ENCODE results near the gene AHSA1. TPM values are rescaled to one million over a fixed set of nuclear protein-coding genes. Genes with fewer than 3 reads are reported as not detected.

The AHSA1 gene
- total and polyA plus RNA-seq, 2 of the 8 experiments (the other 6 are each of a cell fraction or from before 2014, with no cell fraction given): 155 to 221 TPM

GRCh38 chr14:77470224-77470870 is 12.5 kb downstream of the AHSA1 start:
- Histone ChIP-seq H4K91ac (replicated peaks; ENCODE audit: insufficient read length, low read length) (no peak overlapping the region), H3K23ac (ENCODE audit: insufficient read length) (no peak overlapping the region), H3K4me1 (replicated peaks in 1 of 4; ENCODE audit: control insufficient read depth in 3 of 4, insufficient read depth in 4 of 4, low read length in 3 of 4) (peaks cover 0 to 6% (median 3%) of the 10 kb centered on the region in 4 experiments; a peak in 3 of 7 replicates), H2BK5ac (ENCODE audit: low read depth, low read length) (no peak overlapping the region), H4K20me1 (replicated peaks in 1 of 2; ENCODE audit: control insufficient read depth in 1 of 2, insufficient read depth in 2 of 2, low read length in 2 of 2) (peaks cover 0 to 3% of the 10 kb centered on the region in 2 experiments), H2AK5ac (ENCODE audit: low read depth, low read length) (no peak overlapping the region), H3K14ac (ENCODE audit: insufficient read length) (no peak overlapping the region), H2BK20ac (ENCODE audit: low read length) (no peak overlapping the region), H2AFZ (ENCODE audit: low read length) (no peak overlapping the region), H4K8ac (ENCODE audit: extremely low read depth, insufficient read depth, low read length) (no peak overlapping the region), H2BK120ac (replicated peaks; ENCODE audit: low read depth, low read length) (no peak overlapping the region), H3K4ac (replicated peaks; ENCODE audit: insufficient read length, low read depth, low read length) (no peak overlapping the region), H3K79me1 (ENCODE audit: low read depth, low read length) (no peaks in the 10 kb centered on the region), H4K5ac (ENCODE audit: insufficient read length, low read depth, low read length) (no peak overlapping the region), H3K36me3 (ENCODE audit: control insufficient read depth in 2 of 4, insufficient read depth in 4 of 4, low read length in 3 of 4) (peaks cover 10 to 43% (median 23%) of the 10 kb centered on the region in 4 experiments), H2BK12ac (ENCODE audit: low read depth, low read length) (no peak overlapping the region), H3K4me3 (ENCODE audit: extremely low read depth in 1 of 4, insufficient read depth in 2 of 4, low read depth in 3 of 4, low read length in 4 of 4) (no peak overlapping the region), H3K27me3 (replicated peaks in 1 of 4; ENCODE audit: control insufficient read depth in 3 of 4, extremely low read depth in 1 of 4, insufficient read depth in 3 of 4, low read length in 3 of 4) (no peaks in the 10 kb centered on the region), H3K9ac (replicated peaks in 1 of 4; ENCODE audit: extremely low read depth in 1 of 4, low read depth in 3 of 4, low read length in 3 of 4) (no peak overlapping the region), H2BK15ac (ENCODE audit: low read length) (no peak overlapping the region), H3K27ac (ENCODE audit: low read depth, low read length) (no peak overlapping the region), H3K18ac (ENCODE audit: extremely low read depth, low read length) (no peak overlapping the region), H3K23me2 (ENCODE audit: low read depth, low read length) (no peaks in the 10 kb centered on the region), H3K9me3 (ENCODE audit: insufficient read depth in 2 of 2, low read depth in 1 of 2, low read length in 1 of 2) (no peaks in the 10 kb centered on the region), H3K79me2 (ENCODE audit: control insufficient read depth in 1 of 2, insufficient read depth in 2 of 2, low read length in 2 of 2) (no peaks in the 10 kb centered on the region), H3K56ac (replicated peaks; ENCODE audit: insufficient read length, low read depth, low read length) (no peak overlapping the region), H3K4me2 (ENCODE audit: insufficient read depth in 1 of 2, low read depth in 2 of 2, low read length in 2 of 2) (no peak overlapping the region)
- DNase-seq (ENCODE audit: low read depth in 1 of 2, low spot score in 2 of 2) (no peak), FAIRE-seq (no peak)
- ChIA-PET CTCF (ENCODE audit: partially characterized antibody) (no interaction called here), POLR2A (ENCODE audit: partially characterized antibody) (interaction anchor here (1.6 kb wide), 1 partner anchor 13 kb away, joined by 4 read pairs; the partner anchor contains the start of genes AHSA1 and VIPAS39)
- 77% methylated on average over 5 of the region's 5 CpGs; no CpG with 5 or more reads in 1 of the 2 experiments for WGBS, 2 experiments (ENCODE audit: extremely low coverage in 1 of 2, insufficient coverage in 1 of 2, insufficient read length in 1 of 2, insufficient replicate concordance in 2 of 2, low coverage in 1 of 2, low lambda C conversion rate in 2 of 2, missing lambda C conversion rate in 1 of 2)
- TF ChIP-seq ATF3 (IDR thresholded peaks at IDR 0.05; ENCODE audit: insufficient read depth, low read depth, low read length) (no peak), RNF2 (IDR thresholded peaks at IDR 0.05; ENCODE audit: borderline replicate concordance, low read depth, low read length, missing control alignments, poor library complexity, severe bottlenecking) (no peak), ZNF274 (IDR thresholded peaks at IDR 0.05; ENCODE audit: borderline replicate concordance, extremely low read depth, low read length) (no peak), SUZ12 (IDR thresholded peaks at IDR 0.05; ENCODE audit: low read length) (no peak), GTF2F1 (IDR thresholded peaks at IDR 0.05; ENCODE audit: borderline replicate concordance, low read depth, low read length) (no peak), NANOG (IDR thresholded peaks at IDR 0.05; ENCODE audit: insufficient read depth, low read depth, low read length, poor library complexity, severe bottlenecking) (no peak), SAP30 (IDR thresholded peaks at IDR 0.05; ENCODE audit: insufficient read depth, insufficient replicate concordance, low read length) (no peak), SP1 (IDR thresholded peaks at IDR 0.05; ENCODE audit: low read depth, low read length) (no peak), E2F6 (IDR thresholded peaks at IDR 0.05) (no peak), SP2 (IDR thresholded peaks at IDR 0.05; ENCODE audit: low read length) (no peak), KDM5A (IDR thresholded peaks at IDR 0.05; ENCODE audit: low read length) (no peak)

Data from H1 (cell line).